DOHH2 (cell line): ENCODE measurements around the gene RCN1.

Source experiments
- CTCF ChIP-seq: fragments of 200-600 bp; sonication (generic); IDR thresholded peaks from one replicate; pipeline ENCODE4 v1.5.1; 2014; ENCODE audit warnings: antibody characterized with exemption, mild to moderate bottlenecking, low read depth, low read length; ENCODE audit not compliant: poor library complexity, severe bottlenecking
- EZH2phosphoT487 ChIP-seq: fragments of 200-600 bp; sonication (generic); IDR thresholded peaks from 2 replicates; pipeline ENCODE4 v1.6.1; 2017; ENCODE audit warnings: borderline replicate concordance, mild to moderate bottlenecking, antibody characterized with exemption, low read length, moderate library complexity, mixed read lengths

DNA sequence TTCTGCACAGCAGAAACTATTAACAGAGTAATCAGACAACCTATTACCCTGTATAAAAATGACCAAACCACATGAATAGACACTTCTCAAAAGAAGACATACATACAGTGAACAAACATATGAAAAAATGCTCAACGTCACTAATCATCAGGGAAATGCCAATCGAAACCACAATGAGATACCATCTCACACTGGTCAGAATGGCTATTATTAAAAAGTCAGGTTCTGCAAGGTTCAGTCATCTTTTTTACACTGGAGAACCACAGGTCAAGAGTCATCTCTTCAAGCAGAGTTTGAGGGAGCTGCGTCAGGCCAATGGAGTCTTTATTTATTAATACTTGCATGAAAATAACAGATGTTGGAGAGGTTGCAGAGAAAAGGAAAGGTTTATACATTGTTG, 40.4 kb downstream of the RCN1 start:
- no peak for TF ChIP-seq CTCF
- TF ChIP-seq EZH2phosphoT487 = no peak
